ENCODE measurements around the gene RFC2. TPM values are rescaled to one million over a fixed set of nuclear protein-coding genes. Genes with fewer than 3 reads are reported as not detected.
"Not testable (repeated sequence)": the region's sequence is repeated elsewhere in the genome, so short reads cannot be mapped to it uniquely, and the experiment has no call there.

The RFC2 gene
- total RNA-seq, 1 experiment from 2014 or later: 60.3 TPM

DNA sequence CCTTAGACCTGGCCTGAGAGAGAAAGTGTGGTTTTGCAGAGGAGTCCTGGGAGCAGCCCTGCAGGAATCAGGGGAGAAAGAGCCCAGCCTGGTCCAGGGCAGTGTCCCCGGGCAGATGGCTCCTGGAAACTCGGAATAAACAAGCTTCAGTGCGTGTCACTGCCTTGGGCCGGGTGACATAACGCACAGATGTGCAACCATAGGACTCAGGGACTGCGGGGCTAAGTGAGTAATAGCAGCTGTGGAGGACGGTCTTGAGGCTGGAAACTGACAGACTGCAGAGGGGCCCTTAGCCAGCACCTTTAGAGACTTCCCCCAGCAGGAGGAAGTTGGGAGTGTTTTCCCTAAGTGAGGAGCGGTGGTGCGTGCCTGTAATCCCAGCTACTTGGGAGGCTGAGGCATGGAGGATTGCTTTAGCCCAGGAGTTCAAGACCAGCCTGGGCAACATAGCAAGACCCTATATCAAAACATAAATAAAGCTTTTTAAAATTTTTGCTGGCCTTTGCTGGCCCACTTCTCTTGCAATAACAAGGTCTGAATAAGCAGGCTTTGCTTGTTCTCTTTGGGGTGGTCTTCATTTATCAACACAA, 29.8 kb upstream of the RFC2 start:
- no peak for DNase-seq (ENCODE audit: low spot score)

GRCh38 chr7:74282748-74283459, 28.7 kb upstream of the RFC2 start:
- DNase-seq (ENCODE audit: low spot score): no peak

DNA sequence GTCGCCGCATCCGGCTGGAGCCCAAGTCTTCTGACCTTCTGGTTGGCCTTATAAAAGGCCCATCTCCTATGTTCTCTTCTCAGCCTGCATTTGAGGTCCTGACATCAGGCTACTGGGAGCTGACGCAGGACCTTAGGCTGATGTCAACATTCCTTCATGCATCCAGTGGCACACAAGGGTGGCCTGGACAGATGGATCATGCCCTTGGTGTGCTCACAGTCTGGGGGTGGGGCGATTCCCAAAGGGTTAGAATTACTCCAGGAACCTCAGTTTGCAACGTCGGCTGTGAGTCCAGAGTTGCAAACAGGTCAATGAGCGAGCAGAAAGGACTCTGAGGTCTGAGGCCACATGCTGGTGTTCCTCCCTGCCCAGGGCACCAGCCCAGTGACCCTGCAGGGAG, 26.8 kb upstream of the RFC2 start:
- no peak for DNase-seq (ENCODE audit: low spot score)

DNA sequence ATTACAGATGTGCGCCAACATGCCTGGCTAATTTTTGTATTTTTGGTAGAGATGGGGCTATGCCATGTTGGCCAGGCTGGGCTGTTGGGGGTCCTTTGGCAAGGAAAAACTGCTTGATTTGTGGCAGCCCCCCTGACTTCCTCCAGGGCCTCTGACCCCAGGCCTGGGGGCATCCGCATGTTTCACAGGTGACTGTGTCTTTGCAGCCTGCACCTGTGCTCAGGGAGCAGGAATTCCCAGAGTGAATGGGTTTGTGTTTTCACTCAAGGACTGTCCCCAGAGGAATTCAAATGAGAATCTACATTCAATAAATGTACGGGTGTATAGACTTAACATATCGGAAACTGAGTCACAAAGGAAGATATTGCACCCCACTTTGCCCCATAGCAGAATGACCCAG, 23.4 kb upstream of the RFC2 start:
- DNase-seq (ENCODE audit: low spot score): no peak

DNA sequence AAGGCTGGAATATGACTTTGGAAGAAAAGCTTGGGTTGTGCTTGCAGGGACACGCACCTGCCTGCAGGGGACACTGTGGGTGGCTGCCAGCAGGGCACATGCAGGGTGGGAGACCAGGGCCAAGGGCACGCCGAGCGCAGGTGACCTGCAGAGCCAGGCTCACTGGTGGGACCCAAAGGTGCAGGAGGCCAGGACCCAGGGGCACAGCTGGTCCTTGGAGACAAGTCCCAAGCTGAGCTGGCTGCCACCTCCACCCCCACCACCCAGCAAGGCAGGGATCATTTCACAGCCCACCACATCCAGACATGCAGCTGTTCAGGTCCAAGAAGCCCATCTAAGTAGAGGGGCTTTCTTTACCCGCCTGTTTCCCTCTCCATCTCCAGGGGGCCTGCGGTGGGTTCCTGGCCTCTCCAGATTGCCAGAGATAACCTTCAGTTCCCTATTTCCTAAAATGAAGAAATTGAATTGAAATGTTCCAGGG, 21.2 kb upstream of the RFC2 start:
- DNase-seq (ENCODE audit: low spot score): no peak

DNA sequence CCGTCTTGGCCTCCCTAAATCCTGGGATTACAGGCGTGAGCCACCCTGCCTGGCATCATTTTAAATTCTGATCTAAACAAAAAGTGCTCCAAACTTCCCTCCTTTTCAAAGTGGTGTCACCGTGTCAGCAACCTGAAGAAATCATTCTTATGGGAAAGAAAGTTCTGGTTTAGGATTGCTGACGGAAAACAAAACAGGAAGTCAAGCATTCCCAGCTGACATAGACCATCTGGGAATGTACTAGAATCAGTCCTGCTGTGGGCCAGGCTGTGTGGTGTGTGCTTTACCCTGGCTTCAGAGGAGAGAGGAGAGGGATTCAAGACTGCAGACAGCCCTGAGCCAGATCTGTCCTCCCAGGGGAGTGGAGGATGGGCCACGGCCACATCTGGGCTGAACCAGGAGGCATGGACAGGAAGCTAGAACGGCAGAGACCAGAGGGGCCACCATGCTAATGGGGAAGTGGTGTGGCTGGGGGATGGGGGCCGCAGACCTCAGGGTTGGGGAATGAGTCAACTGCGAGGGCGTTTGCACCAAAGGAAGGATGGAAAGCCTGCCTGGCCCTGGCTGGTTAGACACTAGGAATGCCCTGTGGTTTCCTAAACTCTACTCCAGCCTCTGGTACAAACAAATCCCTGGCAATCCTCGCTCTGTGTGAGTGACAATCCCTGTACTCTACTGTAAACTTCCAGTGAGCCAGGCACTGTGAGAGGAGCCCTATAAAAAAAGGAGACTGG, 18.3 kb upstream of the RFC2 start:
- no peak for DNase-seq (ENCODE audit: low spot score)

- DNase-seq (ENCODE audit: low spot score): no peak
Observed at GRCh38 chr7:74271742-74272141, 17.5 kb upstream of the RFC2 start.

GRCh38 chr7:74269757-74270277, 15.6 kb upstream of the RFC2 start:
- DNase-seq (ENCODE audit: low spot score): peak; percentile 65

- DNase-seq (ENCODE audit: low spot score): no peak
Observed at GRCh38 chr7:74267756-74268565, 13.8 kb upstream of the RFC2 start.

DNA sequence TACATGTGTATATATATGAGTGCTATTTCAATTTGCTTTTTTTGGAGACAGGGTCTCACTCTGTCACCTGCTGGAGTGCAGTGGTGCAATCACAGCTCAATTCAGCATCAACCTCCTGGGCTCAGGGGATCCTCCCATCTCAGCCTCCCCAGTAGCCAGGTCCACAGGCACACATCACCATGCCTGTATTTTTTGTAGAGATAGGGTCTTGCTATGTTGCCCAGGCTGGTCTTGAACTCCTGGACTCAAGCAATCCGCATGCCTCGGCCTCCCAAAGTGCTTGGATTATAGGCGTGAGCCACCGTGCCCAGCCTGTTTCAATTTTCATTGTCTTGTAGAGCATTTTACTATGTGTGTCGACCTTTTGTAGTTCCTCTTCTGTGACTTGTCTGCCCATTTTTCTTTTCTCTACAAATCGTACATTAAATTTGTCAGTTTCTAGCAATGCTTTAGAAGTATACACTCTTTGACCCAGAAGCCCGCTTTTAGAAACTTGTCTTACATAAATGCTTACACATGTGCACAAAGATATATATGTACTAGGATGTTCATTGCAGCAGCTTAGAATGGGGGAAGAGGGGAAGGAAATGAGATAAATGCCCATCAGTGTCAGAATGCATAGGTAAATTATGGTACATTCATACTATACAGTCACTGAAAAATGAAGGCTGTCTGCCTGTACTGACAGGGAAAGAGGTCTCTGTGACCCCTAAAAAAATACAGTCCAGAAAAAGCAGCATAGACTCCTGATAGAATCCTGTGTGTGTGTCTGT, 12.2 kb upstream of the RFC2 start:
- no peak for DNase-seq (ENCODE audit: low spot score)

DNA sequence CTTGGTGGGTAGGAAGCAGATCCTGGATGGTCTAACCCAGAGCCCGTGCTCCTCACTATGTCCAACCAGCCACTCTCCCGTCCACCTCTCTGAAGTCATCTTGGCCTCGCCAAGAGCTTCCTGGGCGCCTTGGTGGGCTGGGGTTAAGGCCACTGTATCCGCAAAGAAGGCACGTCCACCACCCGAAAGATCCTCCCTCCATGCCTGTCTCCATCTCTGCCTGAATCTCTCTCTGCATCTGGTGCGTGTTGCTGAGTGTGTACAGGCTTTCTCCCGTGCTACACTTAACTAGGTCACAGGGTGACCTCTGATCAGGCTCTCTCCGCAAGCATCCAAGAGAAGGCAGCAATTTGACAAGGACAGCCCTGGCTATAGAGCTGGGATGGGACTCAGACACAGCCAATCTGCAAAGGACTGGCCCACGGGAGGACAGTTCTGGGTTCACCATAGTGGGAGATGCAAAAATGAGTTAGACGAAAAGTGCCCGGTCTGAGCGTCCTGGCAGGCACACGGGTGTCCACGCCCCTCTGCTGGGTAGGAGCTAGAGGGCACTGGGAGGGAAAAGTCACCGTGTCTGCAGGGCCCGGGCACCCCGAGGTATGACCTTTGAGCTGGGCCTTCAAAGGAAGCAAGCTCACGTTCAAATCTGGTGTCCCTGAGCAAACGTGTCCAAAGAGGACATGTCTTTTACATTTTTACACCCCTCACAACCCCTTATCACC, 9.4 kb upstream of the RFC2 start:
- no peak for DNase-seq (ENCODE audit: low spot score)

GRCh38 chr7:74262639-74263398, 8.6 kb upstream of the RFC2 start:
- DNase-seq (ENCODE audit: low spot score): no peak

DNA sequence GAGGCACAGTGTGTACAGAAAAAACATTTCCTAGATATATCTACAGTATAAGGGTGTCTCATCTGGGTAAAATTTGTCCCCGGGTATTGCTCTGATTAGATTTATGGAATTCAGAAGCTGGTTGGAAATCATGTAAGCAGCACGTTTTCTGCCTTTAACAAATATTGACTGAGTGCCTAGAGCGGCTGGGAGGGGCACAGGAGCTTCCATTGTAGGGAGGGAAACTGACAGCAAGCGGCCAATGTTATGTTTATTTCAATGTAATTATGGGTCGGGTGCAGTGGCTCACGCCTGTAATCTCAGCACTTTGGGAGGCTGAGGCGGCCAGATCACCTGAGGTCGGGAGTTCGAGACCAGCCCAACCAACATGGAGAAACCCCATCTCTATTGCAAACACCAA, 4.4 kb upstream of the RFC2 start:
- no peak for DNase-seq (ENCODE audit: low spot score)

DNA sequence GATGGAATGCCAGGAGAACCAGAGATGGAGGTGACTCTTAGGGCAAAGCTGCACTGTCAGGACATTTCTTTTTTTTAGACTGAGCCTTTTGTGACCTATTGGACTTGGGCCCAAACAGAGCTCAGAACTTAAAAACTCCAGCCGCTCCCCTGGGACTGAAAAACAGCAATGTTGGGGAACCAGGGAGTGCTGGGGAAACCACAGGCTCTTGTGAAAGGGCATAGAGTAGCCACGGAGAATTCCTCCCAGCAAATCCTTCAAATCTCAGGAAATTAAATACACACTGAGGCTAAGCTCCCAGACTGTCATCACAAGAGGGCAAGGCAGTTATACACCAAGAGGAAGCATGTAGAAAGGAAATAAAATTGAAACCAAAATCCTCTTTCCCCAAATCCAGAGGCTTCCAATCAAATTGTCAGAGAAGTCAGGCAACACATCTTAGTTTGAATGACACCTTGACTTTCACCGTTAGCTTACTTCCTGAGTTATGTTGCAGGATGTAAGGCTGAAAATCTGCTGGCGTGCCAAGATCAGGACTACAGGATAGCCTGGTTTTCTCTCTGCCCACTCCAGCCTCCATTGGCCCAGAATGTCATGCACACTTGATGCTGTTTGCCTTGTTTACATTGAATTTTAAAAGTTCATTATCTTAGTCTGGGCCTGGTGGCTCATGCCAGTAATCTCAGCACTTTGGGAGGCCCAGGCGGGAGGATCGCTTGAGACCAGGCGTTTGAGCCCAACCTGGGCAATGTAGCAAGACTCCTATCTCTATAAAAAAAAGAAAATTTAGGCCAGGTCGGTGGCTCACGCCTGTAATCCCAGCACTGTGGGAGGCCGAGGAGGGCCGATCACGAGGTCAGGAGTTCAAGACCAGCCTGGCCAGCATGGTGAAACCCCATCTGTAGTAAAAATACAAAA, 2.6 kb upstream of the RFC2 start:
- no peak for DNase-seq (ENCODE audit: low spot score)

GRCh38 chr7:74255461-74255860, 1.3 kb upstream of the RFC2 start:
- not testable (repeated sequence) for DNase-seq (ENCODE audit: low spot score)

DNA sequence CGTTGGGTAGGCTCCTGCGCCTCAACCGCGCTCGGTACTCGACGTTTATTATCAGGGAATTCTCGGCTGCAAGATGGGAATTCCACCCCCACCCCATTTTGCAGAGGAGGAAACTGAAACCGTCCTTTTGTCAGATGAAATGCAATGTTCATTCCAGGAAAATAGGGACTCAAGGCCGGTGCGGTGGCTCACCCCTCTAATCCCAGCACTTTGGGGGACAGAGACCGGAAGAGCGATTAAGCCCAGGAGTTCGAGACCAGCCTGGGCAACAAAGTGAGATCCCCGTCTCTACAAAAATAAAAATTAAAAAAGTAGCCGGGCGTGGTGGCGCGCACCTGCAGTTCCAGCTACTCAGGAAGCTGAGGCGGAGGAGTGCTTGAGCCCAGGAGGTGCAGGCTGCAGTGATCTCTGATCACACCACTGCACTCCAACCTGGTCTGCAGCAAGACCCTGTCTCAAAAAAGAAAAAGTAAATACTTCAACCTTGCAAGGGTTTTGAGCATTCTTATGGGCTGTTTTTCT, 720 bp upstream of the RFC2 start:
- no peak for DNase-seq (ENCODE audit: low spot score)

- no peak for DNase-seq (ENCODE audit: low spot score)
Observed at GRCh38 chr7:74253835-74254128, 417 bp downstream of the RFC2 start.

GRCh38 chr7:74253331-74253730, 868 bp downstream of the RFC2 start:
- DNase-seq (ENCODE audit: low spot score): no peak

Data from HT-29 (cell line).